Breast epithelium (tissue), 4 donors: ENCODE results near the gene DSE. TPM values are rescaled to one million over a fixed set of nuclear protein-coding genes. Genes with fewer than 3 reads are reported as not detected.

Experiments
- DNase-seq, 2 donors: peaks; one replicate each; pipeline ENCODE4 v3.0.0-alpha.2; 2019; ENCODE audit warnings: low spot score in 2 of 2
- H3K27ac ChIP-seq, 2 donors: fragments of 200-600 bp; sonication (generic) in 1 of 2; one replicate each; pipeline ENCODE4 v1.5.1; 2016 to 2019; ENCODE audit warnings: mild to moderate bottlenecking in 1 of 2
- H3K27me3 ChIP-seq, 2 donors: fragments of 200-600 bp; sonication (generic) in 1 of 2; one replicate each; pipeline versions ENCODE4 v1.5.1 to v1.6.0; 2017 to 2019; ENCODE audit warnings: control low read depth in 1 of 2, mild to moderate bottlenecking in 1 of 2
- H3K36me3 ChIP-seq: fragments of 200-600 bp; one replicate; pipeline ENCODE4 v1.5.1; 2019
- H3K4me1 ChIP-seq, 2 donors: fragments of 200-600 bp; sonication (generic); one replicate each; pipeline ENCODE4 v1.5.1; 2016 to 2019; ENCODE audit warnings: control low read depth in 1 of 2
- H3K4me3 ChIP-seq, 3 donors: fragments of 200-600 bp; sonication (generic); 1 replicate in 2 of 3; 2 replicates in 1 of 3; pipeline ENCODE4 v1.5.1; 2016 to 2019; ENCODE audit warnings: mild to moderate bottlenecking in 3 of 3, moderate library complexity in 2 of 3
- H3K9me3 ChIP-seq, 2 donors: fragments of 200-600 bp; sonication (generic) in 1 of 2; one replicate each; pipeline ENCODE4 v1.5.1; 2016 to 2019; ENCODE audit warnings: control low read depth in 1 of 2
- POLR2A ChIP-seq: fragments of 450-650 bp; IDR thresholded peaks from one replicate; pipeline ENCODE4 v1.6.1; 2016; ENCODE audit warnings: antibody characterized with exemption, mild to moderate bottlenecking, moderate library complexity
- POLR2AphosphoS5 ChIP-seq, 3 donors: sonication (generic); formaldehyde crosslinking; IDR thresholded peaks; one replicate each; pipeline ENCODE4 v1.6.1; 2017; ENCODE audit warnings: antibody characterized with exemption in 3 of 3
- intact Hi-C: fragments of 100-400 bp; cut with DNase I; formaldehyde crosslinking; loops from one replicate; pipeline ENCODE4 v1.15.1; 2023; ENCODE audit warnings: low total_unique reads
- total RNA-seq, 3 donors: library from RNA; depleted of rRNA; stranded (reverse); fragments of >200 nt; gene quantifications; one replicate each; pipeline ENCODE4 v1.1.0, GENCODE V29; 2016
- TF ChIP-seq, protein P1 (sequence below), 3 donors: fragments of 450-650 bp; IDR thresholded peaks; one replicate each; pipeline ENCODE4 v1.5.1; 2016 to 2017; ENCODE audit warnings: antibody characterized with exemption in 3 of 3, mild to moderate bottlenecking in 3 of 3, moderate library complexity in 3 of 3

Gene DSE
- total RNA-seq, 3 donors from 2014 or later: 40.6 to 133 (median 50.9) TPM

DNA sequence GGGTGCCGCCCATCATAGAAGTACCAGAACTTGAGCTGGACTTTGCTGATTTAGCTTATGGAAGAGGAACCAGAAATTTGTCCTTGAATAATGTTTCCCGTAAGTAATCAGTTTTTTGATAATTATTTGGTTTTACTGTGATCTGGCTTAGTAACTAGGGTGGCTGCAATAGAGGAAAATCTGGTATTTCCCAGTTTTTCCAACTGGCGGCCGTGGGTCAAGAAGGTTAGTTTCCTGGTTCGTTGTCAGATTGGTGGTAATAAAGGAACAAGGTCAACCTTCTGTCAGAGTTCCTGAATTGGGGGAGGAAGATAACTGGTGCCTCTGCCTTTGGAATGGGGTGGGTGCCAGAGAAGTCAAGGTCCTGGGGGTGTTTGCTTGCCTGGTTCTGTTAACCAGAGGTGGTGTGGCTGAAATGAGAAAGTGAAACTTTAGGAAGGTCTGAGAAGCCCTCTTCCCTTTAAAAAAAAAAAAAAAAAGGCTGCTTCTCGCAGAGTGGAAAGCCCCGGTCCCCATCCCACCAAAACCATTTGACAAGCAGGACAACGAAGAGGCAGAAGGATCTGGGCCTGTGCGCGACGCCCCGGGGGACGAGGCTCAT, 90.7 kb downstream of the DSE start, which contains the start of gene CALHM6:
TSS of gene CALHM6 (plus strand) at position 45 of the 601 bp plus-strand sequence. CDS start at position 600, 555 bp downstream.
- intact Hi-C loops: no loop called here
- Histone ChIP-seq H3K4me1 (no peaks in the 10 kb centered on the region), H3K27me3 (peaks cover 0 to 7% of the 10 kb centered on the region in 2 donors), H3K9me3 (no peaks in the 10 kb centered on the region), H3K36me3 (no peaks in the 10 kb centered on the region), H3K27ac (no peak within 1 kb of the TSS), H3K4me3 (peak within 1 kb of the TSS; percentile 33 to 72 (median 53))
- TF ChIP-seq, protein P1, sequence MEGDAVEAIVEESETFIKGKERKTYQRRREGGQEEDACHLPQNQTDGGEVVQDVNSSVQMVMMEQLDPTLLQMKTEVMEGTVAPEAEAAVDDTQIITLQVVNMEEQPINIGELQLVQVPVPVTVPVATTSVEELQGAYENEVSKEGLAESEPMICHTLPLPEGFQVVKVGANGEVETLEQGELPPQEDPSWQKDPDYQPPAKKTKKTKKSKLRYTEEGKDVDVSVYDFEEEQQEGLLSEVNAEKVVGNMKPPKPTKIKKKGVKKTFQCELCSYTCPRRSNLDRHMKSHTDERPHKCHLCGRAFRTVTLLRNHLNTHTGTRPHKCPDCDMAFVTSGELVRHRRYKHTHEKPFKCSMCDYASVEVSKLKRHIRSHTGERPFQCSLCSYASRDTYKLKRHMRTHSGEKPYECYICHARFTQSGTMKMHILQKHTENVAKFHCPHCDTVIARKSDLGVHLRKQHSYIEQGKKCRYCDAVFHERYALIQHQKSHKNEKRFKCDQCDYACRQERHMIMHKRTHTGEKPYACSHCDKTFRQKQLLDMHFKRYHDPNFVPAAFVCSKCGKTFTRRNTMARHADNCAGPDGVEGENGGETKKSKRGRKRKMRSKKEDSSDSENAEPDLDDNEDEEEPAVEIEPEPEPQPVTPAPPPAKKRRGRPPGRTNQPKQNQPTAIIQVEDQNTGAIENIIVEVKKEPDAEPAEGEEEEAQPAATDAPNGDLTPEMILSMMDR (IDR thresholded peaks at IDR 0.05): no peak
- TF ChIP-seq POLR2AphosphoS5 (IDR thresholded peaks at IDR 0.05): no peak
- no peak for TF ChIP-seq POLR2A
- no peak for DNase-seq

- TF ChIP-seq, protein P1 (IDR thresholded peaks at IDR 0.05): no peak
- no peak for TF ChIP-seq POLR2A
- TF ChIP-seq POLR2AphosphoS5 (IDR thresholded peaks at IDR 0.05): peak in 1 of 3 donors; percentile 25
- H3K4me1 ChIP-seq: no peaks in the 10 kb centered on the region
- H3K9me3 ChIP-seq: no peaks in the 10 kb centered on the region
- H3K4me3 ChIP-seq: peak overlapping the region; percentile 33 to 72 (median 53)
- no peak for DNase-seq
- H3K27me3 ChIP-seq: peaks cover 0 to 7% of the 10 kb centered on the region in 2 donors
- intact Hi-C loops: no loop called here
- H3K27ac ChIP-seq: no peak overlapping the region
- no peaks in the 10 kb centered on the region for H3K36me3 ChIP-seq
Observed at GRCh38 chr6:116461932-116462885, 91.5 kb downstream of the DSE start.

GRCh38 chr6:116463301-116463700, 92.6 kb downstream of the DSE start:
- H3K27ac ChIP-seq: no peak overlapping the region
- no peaks in the 10 kb centered on the region for H3K36me3 ChIP-seq
- H3K4me1 ChIP-seq: no peaks in the 10 kb centered on the region
- TF ChIP-seq POLR2A (no peak), POLR2AphosphoS5 (IDR thresholded peaks at IDR 0.05) (no peak)
- TF ChIP-seq, protein P1 (IDR thresholded peaks at IDR 0.05): no peak
- no peak for DNase-seq
- peaks cover 0 to 7% of the 10 kb centered on the region in 2 donors for H3K27me3 ChIP-seq
- H3K4me3 ChIP-seq: no peak overlapping the region
- H3K9me3 ChIP-seq: no peaks in the 10 kb centered on the region
- intact Hi-C loops: no loop called here

GRCh38 chr6:116465246-116465645, 94.5 kb downstream of the DSE start:
- DNase-seq: no peak
- intact Hi-C loops: no loop called here

More at GRCh38 chr6:116465246-116465645, 94.5 kb downstream of the DSE start:
- peaks cover 0 to 7% of the 10 kb centered on the region in 2 donors for H3K27me3 ChIP-seq
- TF ChIP-seq, protein P1 (IDR thresholded peaks at IDR 0.05): no peak
- TF ChIP-seq POLR2AphosphoS5 (IDR thresholded peaks at IDR 0.05) (no peak), POLR2A (no peak)
- no peaks in the 10 kb centered on the region for H3K9me3 ChIP-seq
- H3K27ac ChIP-seq: no peak overlapping the region
- no peaks in the 10 kb centered on the region for H3K36me3 ChIP-seq
- no peaks in the 10 kb centered on the region for H3K4me1 ChIP-seq
- no peak overlapping the region for H3K4me3 ChIP-seq
